GM23338 (cell line): ENCODE measurements around the gene NUP62CL. TPM values are rescaled to one million over a fixed set of nuclear protein-coding genes. Genes with fewer than 3 reads are reported as not detected.
"Not testable (repeated sequence)": the region's sequence is repeated elsewhere in the genome, so short reads cannot be mapped to it uniquely, and the experiment has no call there.

ENCODE experiments used
- ATAC-seq: fragments of 200-7000 bp; cut with Tn5 transposase; 3 replicates; pipeline ENCODE4 v1.9.1; 2020
- DNase-seq: peaks from one replicate; pipeline ENCODE4 v3.0.0-alpha.2; 2015; ENCODE audit warnings: low spot score
- H2AFZ ChIP-seq: fragments of 200-600 bp; sonication (generic); 2 replicates; pipeline ENCODE4 v1.8.0; 2016; ENCODE audit warnings: antibody characterized with exemption, mild to moderate bottlenecking, moderate library complexity
- H3F3A ChIP-seq: fragments of 200-600 bp; sonication (generic); replicated peaks from 2 replicates; pipeline ENCODE4 v1.8.0; 2017; ENCODE audit warnings: antibody characterized with exemption, mixed run types, low read depth
- H3K27ac ChIP-seq: fragments of 200-600 bp; sonication (generic); 2 replicates; pipeline ENCODE4 v1.6.1; 2016; ENCODE audit warnings: low read depth
- H3K27me3 ChIP-seq: fragments of 200-600 bp; sonication (generic); 2 replicates; pipeline ENCODE4 v1.8.0; 2016; ENCODE audit warnings: mild to moderate bottlenecking, mixed run types, moderate library complexity; ENCODE audit not compliant: insufficient read depth
- H3K36me3 ChIP-seq: fragments of 200-600 bp; sonication (generic); 2 replicates; pipeline ENCODE4 v1.8.0; 2016; ENCODE audit warnings: mild to moderate bottlenecking; ENCODE audit not compliant: insufficient read depth
- H3K4me1 ChIP-seq: fragments of 200-600 bp; sonication (generic); 2 replicates; pipeline ENCODE4 v1.8.0; 2016; ENCODE audit warnings: mild to moderate bottlenecking, moderate library complexity; ENCODE audit not compliant: insufficient read depth
- H3K4me2 ChIP-seq: fragments of 200-600 bp; sonication (generic); 2 replicates; pipeline ENCODE4 v1.7.1; 2017; ENCODE audit warnings: mixed run types
- H3K4me3 ChIP-seq: fragments of 200-600 bp; sonication (generic); 2 replicates; pipeline ENCODE4 v1.6.1; 2016; ENCODE audit warnings: mixed run types
- H3K79me2 ChIP-seq: fragments of 200-600 bp; sonication (generic); replicated peaks from 2 replicates; pipeline ENCODE4 v1.8.0; 2017; ENCODE audit warnings: mild to moderate bottlenecking; ENCODE audit not compliant: insufficient read depth
- H3K9me2 ChIP-seq: fragments of 200-600 bp; sonication (generic); 2 replicates; pipeline ENCODE4 v1.8.0; 2017; ENCODE audit not compliant: insufficient read depth
- H4K20me1 ChIP-seq: fragments of 200-600 bp; sonication (generic); replicated peaks from 2 replicates; pipeline ENCODE4 v1.8.0; 2017; ENCODE audit warnings: mild to moderate bottlenecking; ENCODE audit not compliant: insufficient read depth
- H3K27ac Mint-ChIP-seq: 2 replicates; pipeline ENCODE4 v1.8.0; 2020; ENCODE audit warnings: inconsistent platforms, mild to moderate bottlenecking, moderate library complexity, mixed read lengths
- H3K27me3 Mint-ChIP-seq: 3 replicates; pipeline ENCODE4 v1.8.0; 2022; ENCODE audit warnings: low read depth, mild to moderate bottlenecking, moderate library complexity, mixed read lengths, inconsistent platforms; ENCODE audit not compliant: insufficient read depth, poor library complexity
- H3K36me3 Mint-ChIP-seq: 3 replicates; pipeline ENCODE4 v1.8.0; 2021; ENCODE audit warnings: low read depth, mild to moderate bottlenecking, inconsistent platforms, moderate library complexity, mixed read lengths
- H3K4me1 Mint-ChIP-seq: 3 replicates; pipeline ENCODE4 v1.8.0; 2020; ENCODE audit warnings: mild to moderate bottlenecking, inconsistent platforms, mixed read lengths
- H3K4me3 Mint-ChIP-seq: 3 replicates; pipeline ENCODE4 v1.8.0; 2021; ENCODE audit warnings: moderate library complexity, mild to moderate bottlenecking, inconsistent platforms, mixed read lengths
- H3K9me3 Mint-ChIP-seq: 3 replicates; pipeline ENCODE4 v1.8.0; 2020; ENCODE audit warnings: moderate library complexity, mild to moderate bottlenecking, inconsistent platforms, mixed read lengths
- ETS1 ChIP-seq: IDR thresholded peaks from 2 replicates; pipeline ENCODE4 v1.6.1; 2016; ENCODE audit warnings: antibody characterized with exemption
- EZH2 ChIP-seq: fragments of 200-600 bp; sonication (generic); IDR thresholded peaks from one replicate; pipeline ENCODE4 v1.8.0; 2017; ENCODE audit warnings: antibody characterized with exemption, mild to moderate bottlenecking, low read depth; ENCODE audit not compliant: unreplicated experiment
- EZH2phosphoT487 ChIP-seq: fragments of 200-600 bp; sonication (generic); IDR thresholded peaks from one replicate; pipeline ENCODE4 v1.8.1; 2018; ENCODE audit warnings: antibody characterized with exemption; ENCODE audit not compliant: unreplicated experiment
- JUNB ChIP-seq: IDR thresholded peaks from one replicate; pipeline ENCODE4 v1.6.1; 2016; ENCODE audit warnings: antibody characterized with exemption; ENCODE audit not compliant: unreplicated experiment
- NANOG ChIP-seq: IDR thresholded peaks from 2 replicates; pipeline ENCODE4 v1.6.1; 2016; ENCODE audit warnings: antibody characterized with exemption, borderline replicate concordance
- POLR2AphosphoS5 ChIP-seq: IDR thresholded peaks from 2 replicates; pipeline ENCODE4 v1.6.1; 2016; ENCODE audit warnings: antibody characterized with exemption, low read depth
- STAT1 ChIP-seq: IDR thresholded peaks from one replicate; pipeline ENCODE4 v1.6.1; 2016; ENCODE audit warnings: antibody characterized with exemption; ENCODE audit not compliant: unreplicated experiment
- ZNF114 ChIP-seq: fragments of 250-450 bp; sonication (Bioruptor Pico); IDR thresholded peaks from 2 replicates; pipeline ENCODE4 v1.5.0; 2020; ENCODE audit warnings: mild to moderate bottlenecking, moderate library complexity
- ZNF331 ChIP-seq: fragments of 250-450 bp; sonication (Bioruptor Pico); IDR thresholded peaks from 2 replicates; pipeline ENCODE4 v1.5.0; 2020; ENCODE audit warnings: low read depth, mild to moderate bottlenecking, moderate library complexity
- ZNF462 ChIP-seq: fragments of 250-450 bp; sonication (Bioruptor Pico); IDR thresholded peaks from 2 replicates; pipeline ENCODE4 v1.5.0; 2020; ENCODE audit warnings: mild to moderate bottlenecking, moderate library complexity
- polyA plus RNA-seq: library from polyadenylated mRNA; unstranded; fragments of >200 nt; fragmentation: Nextera tagmentation; extraction: Ambion mirVana; gene quantifications from 2 replicates; pipeline ENCODE4 v1.2.1, GENCODE V29; 2016
- total RNA-seq: library from RNA; depleted of rRNA; stranded (reverse); fragments of >200 nt; shearing (Covaris generic); gene quantifications from 2 replicates; pipeline ENCODE4 v1.2.3, GENCODE V29; 2014

Gene NUP62CL
- total and polyA plus RNA-seq, 2 experiments from 2014 or later: 5.8 to 11.2 TPM

- H3K4me1 Mint-ChIP-seq, H4K20me1 ChIP-seq, H3K27ac Mint-ChIP-seq, H3K4me1 ChIP-seq, H3K36me3 Mint-ChIP-seq, H3K36me3 ChIP-seq, H2AFZ ChIP-seq, ATAC-seq, H3K27ac ChIP-seq, H3K27me3 ChIP-seq, H3F3A ChIP-seq, H3K4me3 Mint-ChIP-seq, H3K9me2 ChIP-seq, H3K9me3 Mint-ChIP-seq, H3K79me2 ChIP-seq, H3K4me2 ChIP-seq, H3K4me3 ChIP-seq, DNase-seq, H3K27me3 Mint-ChIP-seq: not testable (repeated sequence)
Observed at GRCh38 chrX:107198074-107198473, 8.2 kb downstream of the NUP62CL start.

GRCh38 chrX:107197319-107197718, 8.9 kb downstream of the NUP62CL start:
- H3K36me3 Mint-ChIP-seq: no peaks in the 10 kb centered on the region

More at GRCh38 chrX:107197319-107197718, 8.9 kb downstream of the NUP62CL start:
- H3K4me1 ChIP-seq: no peaks in the 10 kb centered on the region
- H3K79me2 ChIP-seq: no peaks in the 10 kb centered on the region
- no peak for TF ChIP-seq NANOG
- no peak for TF ChIP-seq JUNB
- TF ChIP-seq ZNF462 (CRISPR knock-in tag): no peak
- TF ChIP-seq ETS1: no peak
- no peak for TF ChIP-seq EZH2phosphoT487
- TF ChIP-seq POLR2AphosphoS5: no peak
- no peak for TF ChIP-seq ZNF331 (CRISPR knock-in tag)
- TF ChIP-seq STAT1: no peak
- no peak for TF ChIP-seq ZNF114
- TF ChIP-seq EZH2: no peak
- H3K4me3 ChIP-seq: no peak overlapping the region
- no peaks in the 10 kb centered on the region for H3K9me2 ChIP-seq
- H3K4me2 ChIP-seq: no peak overlapping the region
- DNase-seq (no peak), ATAC-seq (no peak)
- Mint-ChIP-seq H3K4me3 (no peak overlapping the region), H3K27me3 (no peaks in the 10 kb centered on the region), H3K4me1 (no peaks in the 10 kb centered on the region), H3K27ac (no peak overlapping the region), H3K9me3 (no peaks in the 10 kb centered on the region)
- H3K36me3 ChIP-seq: no peaks in the 10 kb centered on the region
- no peaks in the 10 kb centered on the region for H3K27me3 ChIP-seq
- no peaks in the 10 kb centered on the region for H4K20me1 ChIP-seq
- H3F3A ChIP-seq: no peaks in the 10 kb centered on the region
- H2AFZ ChIP-seq: no peak overlapping the region
- no peak overlapping the region for H3K27ac ChIP-seq
